BE2C (cell line): ENCODE data around the gene ARAP3.

Experiments
- DNase-seq: peaks from one replicate; pipeline ENCODE4 v3.0.0-alpha.2; 2020
- H3K27me3 ChIP-seq: fragments of 250-450 bp; sonication (Bioruptor Pico); 2 replicates; pipeline ENCODE4 v1.5.1; 2020; ENCODE audit warnings: mild to moderate bottlenecking
- H3K36me3 ChIP-seq: fragments of 250-450 bp; sonication (Bioruptor Pico); 2 replicates; pipeline ENCODE4 v1.5.1; 2020; ENCODE audit warnings: mild to moderate bottlenecking
- H3K4me1 ChIP-seq: fragments of 250-450 bp; sonication (Bioruptor Pico); 2 replicates; pipeline ENCODE4 v1.5.1; 2020
- H3K4me3 ChIP-seq: 2 replicates; pipeline ENCODE4 v1.5.1; 2011; ENCODE audit warnings: low read depth, low read length
- H3K9me3 ChIP-seq: fragments of 250-450 bp; sonication (Bioruptor Pico); 2 replicates; pipeline ENCODE4 v1.5.1; 2020
- CTCF ChIP-seq: IDR thresholded peaks from 2 replicates; pipeline ENCODE4 v1.5.1; 2012; ENCODE audit warnings: mild to moderate bottlenecking, low read depth, low read length

ARAP3 gene

GRCh38 chr5:141637767-141638419 lies 44.1 kb downstream of the ARAP3 start:
- H3K4me3 ChIP-seq, result peak overlapping the region; percentile 96
- peak; percentile 54 for DNase-seq
- no peaks in the 10 kb centered on the region for H3K9me3 ChIP-seq
- H3K4me1 ChIP-seq, result no peaks in the 10 kb centered on the region; the same call in 1 of the 2 replicates
- TF ChIP-seq CTCF, result peak; percentile 34
- H3K27me3 ChIP-seq, result no peaks in the 10 kb centered on the region
- H3K36me3 ChIP-seq, result no peaks in the 10 kb centered on the region

- TF ChIP-seq CTCF, result no peak
- Histone ChIP-seq H3K36me3 (peaks cover 3% of the 10 kb centered on the region; the same call in 1 of the 2 replicates), H3K9me3 (no peaks in the 10 kb centered on the region), H3K4me3 (peak overlapping the region; percentile 96), H3K27me3 (no peaks in the 10 kb centered on the region), H3K4me1 (peaks cover 3% of the 10 kb centered on the region)
- DNase-seq, result peak; percentile 60
Observed at GRCh38 chr5:141637123-141637766, 44.8 kb downstream of the ARAP3 start.

- no peaks in the 10 kb centered on the region for H3K27me3 ChIP-seq
- no peak for TF ChIP-seq CTCF
- peak; percentile 98 for DNase-seq
- peaks cover 6% of the 10 kb centered on the region; the same call in 1 of the 2 replicates for H3K36me3 ChIP-seq
- peaks cover 3% of the 10 kb centered on the region for H3K4me1 ChIP-seq
- peak within 1 kb of the TSS; percentile 96 for H3K4me3 ChIP-seq
- H3K9me3 ChIP-seq, result no peaks in the 10 kb centered on the region
Observed at GRCh38 chr5:141636413-141637122, 45.5 kb downstream of the ARAP3 start, which contains the start of the genes HDAC3 and RELL2. HDAC3 (minus strand) TSS chr5:141636849; CDS start chr5:141636790, 59 bp downstream. RELL2 (plus strand) TSS chr5:141636997; CDS start chr5:141638226, 1,229 bp downstream.

- DNase-seq, result no peak
- Histone ChIP-seq H3K4me1 (peaks cover 3% of the 10 kb centered on the region), H3K36me3 (peaks cover 8% of the 10 kb centered on the region), H3K9me3 (no peaks in the 10 kb centered on the region), H3K27me3 (no peaks in the 10 kb centered on the region), H3K4me3 (peak overlapping the region; percentile 96)
- TF ChIP-seq CTCF, result no peak
Observed at GRCh38 chr5:141636106-141636412, 46.0 kb downstream of the ARAP3 start.

GRCh38 chr5:141635646-141636045 lies 46.4 kb downstream of the ARAP3 start:
- no peak for DNase-seq
- H3K4me1 ChIP-seq, result peaks cover 3% of the 10 kb centered on the region
- no peak for TF ChIP-seq CTCF
- H3K4me3 ChIP-seq, result peak overlapping the region; percentile 96
- H3K27me3 ChIP-seq, result no peaks in the 10 kb centered on the region
- peaks cover 8% of the 10 kb centered on the region for H3K36me3 ChIP-seq
- no peaks in the 10 kb centered on the region for H3K9me3 ChIP-seq
